B cell (primary cell): ENCODE data around the gene SSU72. TPM values are rescaled to one million over a fixed set of nuclear protein-coding genes. Genes with fewer than 3 reads are reported as not detected.

Experiments used
- ATAC-seq: fragments of 200-7000 bp; cut with Tn5 transposase; one replicate; pipeline ENCODE4 v1.10.0; 2021; ENCODE audit warnings: low read depth, mild to moderate bottlenecking, moderate number of reproducible peaks, moderate library complexity
- CTCF ChIA-PET: fragments of 350-600 bp; sonication (Branson Sonifier 250); formaldehyde crosslinking; loops from one replicate; lab custom pipeline; 2021; ENCODE audit warnings: antibody characterized with exemption, inconsistent platforms; lab: Charles Lee
- POLR2A ChIA-PET: fragments of 350-600 bp; sonication (Branson Sonifier 250); formaldehyde crosslinking; loops from one replicate; lab custom pipeline; 2021; ENCODE audit warnings: antibody characterized with exemption; lab: Charles Lee
- DNase-seq: peaks from one replicate; pipeline ENCODE4 v3.0.0; 2013
- H2AFZ ChIP-seq: 2 replicates; pipeline ENCODE4 v1.6.1; 2012; ENCODE audit warnings: mild to moderate bottlenecking, low read depth, low read length; ENCODE audit not compliant: insufficient read depth, poor library complexity, severe bottlenecking
- H3K27ac ChIP-seq, 2 donors: 1 replicate in 1 of 2; 2 replicates in 1 of 2; pipeline ENCODE4 v1.5.1; 2012 to 2013; ENCODE audit warnings: low read length in 2 of 2, mild to moderate bottlenecking in 2 of 2, moderate library complexity in 1 of 2
- H3K27me3 ChIP-seq, 4 experiments: fragments of 200-600 bp in 1 of 4; sonication (generic) in 1 of 4; replicated peaks in 1 of 4; 1 replicate in 2 of 4; 2 replicates in 2 of 4; pipeline versions ENCODE4 v1.6.1 to v1.7.0; 2013 to 2016; ENCODE audit warnings: low read length in 3 of 4, mild to moderate bottlenecking in 2 of 4, mixed read lengths in 1 of 4, moderate library complexity in 1 of 4; ENCODE audit not compliant: insufficient read depth in 4 of 4, control insufficient read depth in 3 of 4; ENCODE audit errors: control extremely low read depth in 1 of 4
- H3K36me3 ChIP-seq, 2 experiments: replicated peaks in 1 of 2; 1 replicate in 1 of 2; 2 replicates in 1 of 2; pipeline versions ENCODE4 v1.6.1 to v1.7.1; 2013; ENCODE audit warnings: low read length in 1 of 2; ENCODE audit not compliant: insufficient read depth in 2 of 2, control insufficient read depth in 1 of 2; ENCODE audit errors: control extremely low read depth in 1 of 2, extremely low read depth in 1 of 2
- H3K4me1 ChIP-seq, 2 donors: fragments of 200-600 bp in 1 of 2; sonication (generic) in 1 of 2; 1 replicate in 1 of 2; 2 replicates in 1 of 2; pipeline versions ENCODE4 v1.5.1 to v1.6.1; 2013 to 2017; ENCODE audit warnings: low read length in 2 of 2; ENCODE audit not compliant: control insufficient read depth in 2 of 2, insufficient read depth in 2 of 2
- H3K4me2 ChIP-seq: replicated peaks from 2 replicates; pipeline ENCODE3; 2012; ENCODE audit warnings: mild to moderate bottlenecking, low read depth, low read length; ENCODE audit not compliant: poor library complexity, severe bottlenecking
- H3K4me3 ChIP-seq, 5 experiments: fragments of 200-600 bp in 1 of 5; sonication (generic) in 1 of 5; 1 replicate in 3 of 5; 2 replicates in 2 of 5; pipeline versions ENCODE4 v1.5.1 to v1.7.0; 2011 to 2016; ENCODE audit warnings: low read length in 4 of 5, mild to moderate bottlenecking in 4 of 5, low read depth in 2 of 5, control low read depth in 1 of 5, moderate library complexity in 1 of 5; ENCODE audit not compliant: insufficient read depth in 1 of 5; ENCODE audit errors: control extremely low read depth in 1 of 5, extremely low read depth in 1 of 5
- H3K79me2 ChIP-seq: fragments of 200-600 bp; sonication (generic); one replicate; pipeline ENCODE4 v1.6.0; 2016; ENCODE audit warnings: low read length; ENCODE audit not compliant: control insufficient read depth, insufficient read depth
- H3K9ac ChIP-seq: fragments of 200-600 bp; sonication (generic); 2 replicates; pipeline ENCODE4 v1.6.1; 2017; ENCODE audit warnings: mild to moderate bottlenecking, low read length, moderate library complexity
- H3K9me3 ChIP-seq, 3 donors: one replicate each; pipeline versions ENCODE4 v1.6.1 to v1.7.1; 2013; ENCODE audit warnings: low read length in 2 of 3; ENCODE audit not compliant: control insufficient read depth in 2 of 3, insufficient read depth in 1 of 3; ENCODE audit errors: control extremely low read depth in 1 of 3
- H4K20me1 ChIP-seq: 2 replicates; pipeline ENCODE4 v1.6.0; 2012; ENCODE audit warnings: mild to moderate bottlenecking, low read length; ENCODE audit not compliant: insufficient read depth, control insufficient read depth, poor library complexity, severe bottlenecking
- H3K27ac Mint-ChIP-seq: one replicate; pipeline ENCODE4 v1.8.0; 2021; ENCODE audit warnings: mixed read lengths
- H3K27me3 Mint-ChIP-seq: one replicate; pipeline ENCODE4 v1.8.0; 2021; ENCODE audit warnings: mixed read lengths
- H3K4me1 Mint-ChIP-seq: one replicate; pipeline ENCODE4 v1.8.0; 2021; ENCODE audit warnings: mixed read lengths
- H3K4me3 Mint-ChIP-seq: one replicate; pipeline ENCODE4 v1.8.0; 2021; ENCODE audit warnings: mixed read lengths
- H3K9me3 Mint-ChIP-seq: one replicate; pipeline ENCODE4 v1.8.0; 2022; ENCODE audit warnings: mixed read lengths; ENCODE audit not compliant: insufficient read depth
- EZH2 ChIP-seq: IDR thresholded peaks from 2 replicates; pipeline ENCODE4 v1.6.1; 2012; ENCODE audit warnings: borderline replicate concordance, low read depth, mild to moderate bottlenecking, moderate library complexity, low read length; ENCODE audit not compliant: insufficient read depth, poor library complexity, severe bottlenecking
- WGBS: methylation state at CpG from one replicate; pipeline ENCODE4 v1.1.5; 2013; ENCODE audit warnings: missing lambda C conversion rate; ENCODE audit not compliant: insufficient coverage; 5-methylcytosine and 5-hydroxymethylcytosine counted together
- intact Hi-C: fragments of 100-400 bp; cut with micrococcal nuclease; formaldehyde crosslinking; loops from one replicate; pipeline ENCODE4 v1.10.0; 2022
- polyA plus RNA-seq: library from polyadenylated mRNA; depleted of rRNA; stranded (reverse); fragments of >200 nt; gene quantifications from 2 replicates; pipeline ENCODE4 v1.2.3, GENCODE V29; 2012
- total RNA-seq, 2 donors: library from RNA; stranded (reverse); fragments of 120-200 nt in 1 of 2; gene quantifications; 1 replicate in 1 of 2; 2 replicates in 1 of 2; pipeline versions ENCODE4 v1.2.3 to v1.2.4, GENCODE V29; 2013 to 2022
- TF ChIP-seq, protein P1 (sequence below): fragments of 200-600 bp; IDR thresholded peaks from one replicate; pipeline ENCODE4 v1.8.0; 2022; ENCODE audit warnings: antibody characterized with exemption, mild to moderate bottlenecking

The SSU72 gene
- total and polyA plus RNA-seq, 2 donors (not counting 1 experiment from before 2014, with no cell fraction given), result 86.8 to 112 TPM

DNA sequence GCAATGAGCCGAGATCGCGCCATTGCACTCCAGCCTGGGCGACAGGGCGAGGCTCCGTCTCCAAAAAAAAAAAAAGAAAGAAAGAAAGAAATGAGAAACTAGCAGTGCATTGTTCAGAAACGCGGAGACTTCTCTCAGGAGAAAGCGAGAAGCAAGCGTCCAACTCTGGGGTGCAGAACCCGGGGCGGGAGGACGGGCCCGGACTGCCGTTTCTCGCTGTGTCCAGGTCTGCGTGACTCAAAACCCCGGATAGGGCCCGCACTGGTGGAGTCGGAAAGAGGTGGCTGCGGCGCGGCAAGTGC, 40.2 kb upstream of the SSU72 start:
- TF ChIP-seq EZH2, result no peak
- TF ChIP-seq, protein P1, sequence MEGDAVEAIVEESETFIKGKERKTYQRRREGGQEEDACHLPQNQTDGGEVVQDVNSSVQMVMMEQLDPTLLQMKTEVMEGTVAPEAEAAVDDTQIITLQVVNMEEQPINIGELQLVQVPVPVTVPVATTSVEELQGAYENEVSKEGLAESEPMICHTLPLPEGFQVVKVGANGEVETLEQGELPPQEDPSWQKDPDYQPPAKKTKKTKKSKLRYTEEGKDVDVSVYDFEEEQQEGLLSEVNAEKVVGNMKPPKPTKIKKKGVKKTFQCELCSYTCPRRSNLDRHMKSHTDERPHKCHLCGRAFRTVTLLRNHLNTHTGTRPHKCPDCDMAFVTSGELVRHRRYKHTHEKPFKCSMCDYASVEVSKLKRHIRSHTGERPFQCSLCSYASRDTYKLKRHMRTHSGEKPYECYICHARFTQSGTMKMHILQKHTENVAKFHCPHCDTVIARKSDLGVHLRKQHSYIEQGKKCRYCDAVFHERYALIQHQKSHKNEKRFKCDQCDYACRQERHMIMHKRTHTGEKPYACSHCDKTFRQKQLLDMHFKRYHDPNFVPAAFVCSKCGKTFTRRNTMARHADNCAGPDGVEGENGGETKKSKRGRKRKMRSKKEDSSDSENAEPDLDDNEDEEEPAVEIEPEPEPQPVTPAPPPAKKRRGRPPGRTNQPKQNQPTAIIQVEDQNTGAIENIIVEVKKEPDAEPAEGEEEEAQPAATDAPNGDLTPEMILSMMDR, result no peak
- DNase-seq, result no peak
- no peaks in the 10 kb centered on the region for H3K27me3 ChIP-seq
- peak overlapping the region; percentile 98 for H3K4me2 ChIP-seq
- H3K27me3 Mint-ChIP-seq, result no peaks in the 10 kb centered on the region
- H2AFZ ChIP-seq, result peak overlapping the region; percentile 79
- WGBS, result under 1% methylated on average over 23 of the region's 23 CpGs
- H3K79me2 ChIP-seq, result peaks cover 31% of the 10 kb centered on the region
- no peak for ATAC-seq
- H3K27ac Mint-ChIP-seq, result peak overlapping the region; percentile 92
- H3K9ac ChIP-seq, result peak overlapping the region; percentile 100
- H3K9me3 Mint-ChIP-seq, result no peaks in the 10 kb centered on the region
- intact Hi-C loops, result loop anchor here (1.0 to 2.0 kb wide), 7 partner anchors 16 to 304 kb away; partner anchors contain the start of genes ATAD3A, AURKAIP1, CCNL2 and GNB1
- CTCF ChIA-PET, result interaction anchor here (2.9 kb wide), 1 partner anchor 15 kb away, joined by 13 read pairs; no protein-coding TSS in a partner anchor
- peak overlapping the region; percentile 36 to 98 (median 97) for H3K4me3 ChIP-seq
- H3K4me1 Mint-ChIP-seq, result peaks cover 26% of the 10 kb centered on the region
- H3K4me3 Mint-ChIP-seq, result peak overlapping the region; percentile 89
- peaks cover 20% of the 10 kb centered on the region in 2 donors for H3K4me1 ChIP-seq
- H3K9me3 ChIP-seq, result no peaks in the 10 kb centered on the region
- POLR2A ChIA-PET, result interaction anchor here (0.6 to 2.0 kb wide), 6 partner anchors 11 to 294 kb away, joined by 3 to 19 read pairs (median 5); no protein-coding TSS in a partner anchor
- H3K36me3 ChIP-seq, result peaks cover 0 to 5% of the 10 kb centered on the region in 2 experiments
- peak overlapping the region; percentile 34 to 100 for H3K27ac ChIP-seq
- H4K20me1 ChIP-seq, result peaks cover 18% of the 10 kb centered on the region

GRCh38 chr1:1614204-1614953, 39.7 kb upstream of the SSU72 start:
- Histone ChIP-seq H3K4me1 (peaks cover 20% of the 10 kb centered on the region in 2 donors), H3K27me3 (no peaks in the 10 kb centered on the region), H3K36me3 (peaks cover 0 to 5% of the 10 kb centered on the region in 2 experiments), H3K9ac (peak overlapping the region; percentile 100), H3K79me2 (peaks cover 28% of the 10 kb centered on the region), H2AFZ (peak overlapping the region; percentile 79), H3K9me3 (no peaks in the 10 kb centered on the region), H4K20me1 (peaks cover 16% of the 10 kb centered on the region), H3K27ac (peak overlapping the region; percentile 34 to 100), H3K4me2 (peak overlapping the region; percentile 98), H3K4me3 (peak overlapping the region; percentile 36 to 98 (median 97))
- intact Hi-C loops, result loop anchor here (2.0 kb wide), 1 partner anchor 16 kb away; no protein-coding TSS in a partner anchor
- ChIA-PET CTCF (interaction anchor here (0.9 to 2.9 kb wide), 2 partner anchors 15 to 110 kb away, joined by 3 to 13 read pairs; no protein-coding TSS in a partner anchor), POLR2A (interaction anchor here (0.6 to 2.0 kb wide), 8 partner anchors 11 to 294 kb away, joined by 3 to 19 read pairs (median 4); no protein-coding TSS in a partner anchor)
- ATAC-seq (no peak), DNase-seq (peak; percentile 49)
- H3K4me3 Mint-ChIP-seq, result peak overlapping the region; percentile 89
- H3K9me3 Mint-ChIP-seq, result no peaks in the 10 kb centered on the region
- 28% methylated on average over 30 of the region's 30 CpGs for WGBS
- peak overlapping the region; percentile 92 for H3K27ac Mint-ChIP-seq
- H3K4me1 Mint-ChIP-seq, result peaks cover 26% of the 10 kb centered on the region
- TF ChIP-seq, protein P1, result no peak
- no peak for TF ChIP-seq EZH2
- H3K27me3 Mint-ChIP-seq, result no peaks in the 10 kb centered on the region
